Mucosa of rectum (tissue), 2 donors: ENCODE measurements around the gene ANO7.

Experiments
- H3K27ac ChIP-seq, 2 donors: one replicate each; pipeline ENCODE4 v1.7.0; 2013; ENCODE audit warnings: inconsistent platforms in 2 of 2, low read depth in 2 of 2, low read length in 2 of 2
- H3K27me3 ChIP-seq, 2 donors: one replicate each; pipeline ENCODE4 v1.7.0; 2013; ENCODE audit warnings: low read length in 2 of 2; ENCODE audit not compliant: control insufficient read depth in 2 of 2, insufficient read depth in 2 of 2
- H3K36me3 ChIP-seq, 2 donors: one replicate each; pipeline ENCODE4 v1.7.0; 2013; ENCODE audit warnings: low read length in 2 of 2; ENCODE audit not compliant: control insufficient read depth in 2 of 2, insufficient read depth in 2 of 2
- H3K4me1 ChIP-seq, 2 donors: one replicate each; pipeline ENCODE4 v1.7.0; 2013; ENCODE audit warnings: low read length in 2 of 2, mild to moderate bottlenecking in 1 of 2; ENCODE audit not compliant: control insufficient read depth in 2 of 2, insufficient read depth in 2 of 2
- H3K4me3 ChIP-seq, 2 donors: one replicate each; pipeline ENCODE4 v1.7.0; 2013; ENCODE audit warnings: low read length in 2 of 2
- H3K9ac ChIP-seq, 2 donors: one replicate each; pipeline ENCODE4 v1.7.0; 2013; ENCODE audit warnings: low read length in 2 of 2, low read depth in 1 of 2, mild to moderate bottlenecking in 1 of 2
- H3K9me3 ChIP-seq, 2 donors: one replicate each; pipeline ENCODE4 v1.7.0; 2013; ENCODE audit warnings: low read length in 2 of 2; ENCODE audit not compliant: control insufficient read depth in 2 of 2
- donor health status: healthy.
- donor health status: Normal muscosa, but diverticular disease.

ANO7 gene

DNA sequence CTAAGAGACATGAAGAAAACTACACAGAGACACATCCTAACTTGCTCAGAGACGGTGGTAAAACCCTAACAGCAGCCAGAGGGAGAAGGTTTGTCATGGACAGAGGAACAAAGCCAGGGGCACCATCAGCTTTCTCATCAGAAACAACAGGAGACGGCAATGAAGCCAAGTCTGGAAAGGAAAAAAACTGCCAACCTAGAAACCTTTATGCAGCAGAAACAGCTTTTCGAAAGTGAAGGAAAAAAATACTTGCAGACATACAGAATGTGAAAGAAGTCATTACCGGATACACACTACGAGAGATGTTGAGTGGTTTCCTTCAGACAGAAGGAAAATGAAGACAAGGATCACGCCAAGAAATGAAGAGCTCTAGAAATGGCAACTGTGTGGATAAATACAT lies 55.9 kb downstream of the ANO7 start:
- H3K9ac ChIP-seq, result no peak overlapping the region
- H3K9me3 ChIP-seq, result no peaks in the 10 kb centered on the region
- H3K4me3 ChIP-seq, result no peak overlapping the region
- no peaks in the 10 kb centered on the region for H3K27me3 ChIP-seq
- peaks cover 85 to 92% of the 10 kb centered on the region in 2 donors for H3K36me3 ChIP-seq
- H3K27ac ChIP-seq, result no peak overlapping the region
- H3K4me1 ChIP-seq, result no peaks in the 10 kb centered on the region

DNA sequence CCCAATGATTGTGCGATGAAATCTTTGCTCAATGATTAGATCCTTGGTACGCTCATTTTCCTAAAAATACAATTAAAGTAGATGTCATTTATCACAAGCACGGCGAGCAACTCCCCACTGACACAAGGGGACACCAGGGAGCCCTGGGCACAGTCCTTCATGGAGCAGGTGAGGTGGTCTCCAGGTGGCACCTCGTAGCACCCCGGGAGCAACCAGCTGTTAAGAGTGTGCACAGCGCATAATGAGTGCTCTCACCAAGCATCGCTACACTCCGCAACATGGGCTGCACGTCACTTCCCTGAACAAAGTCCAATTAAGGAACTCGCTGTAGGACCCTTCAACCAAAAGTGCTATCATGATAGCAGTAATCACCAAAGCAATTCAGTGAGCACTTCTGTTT lies 59.8 kb downstream of the ANO7 start:
- H3K27ac ChIP-seq, result no peak overlapping the region
- H3K27me3 ChIP-seq, result no peaks in the 10 kb centered on the region
- no peaks in the 10 kb centered on the region for H3K9me3 ChIP-seq
- H3K9ac ChIP-seq, result no peak overlapping the region
- no peak overlapping the region for H3K4me3 ChIP-seq
- H3K36me3 ChIP-seq, result peaks cover 86 to 96% of the 10 kb centered on the region in 2 donors
- no peaks in the 10 kb centered on the region for H3K4me1 ChIP-seq

DNA sequence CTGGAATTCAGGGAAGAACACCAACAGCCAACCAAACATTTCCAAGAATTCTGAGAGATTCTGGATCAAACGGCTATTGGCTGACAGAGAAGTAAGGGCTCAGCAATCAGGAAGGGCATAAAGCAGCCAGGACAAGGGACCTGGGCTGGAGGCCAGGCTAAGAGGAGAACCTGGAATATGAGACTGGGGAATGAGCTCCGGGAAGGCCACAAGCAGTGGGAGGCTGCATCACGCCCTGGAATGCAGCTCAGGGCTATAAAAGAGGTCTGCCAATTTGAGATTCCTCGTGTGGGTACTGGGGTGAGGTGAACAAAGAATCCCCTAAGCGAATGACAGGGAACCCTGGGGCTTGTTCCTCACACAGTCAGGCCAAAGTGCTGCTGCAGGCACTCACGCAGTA lies 60.4 kb downstream of the ANO7 start:
- H3K27me3 ChIP-seq, result no peaks in the 10 kb centered on the region
- no peak overlapping the region for H3K9ac ChIP-seq
- peaks cover 86 to 96% of the 10 kb centered on the region in 2 donors for H3K36me3 ChIP-seq
- H3K4me1 ChIP-seq, result no peaks in the 10 kb centered on the region
- H3K27ac ChIP-seq, result no peak overlapping the region
- no peaks in the 10 kb centered on the region for H3K9me3 ChIP-seq
- H3K4me3 ChIP-seq, result no peak overlapping the region

DNA sequence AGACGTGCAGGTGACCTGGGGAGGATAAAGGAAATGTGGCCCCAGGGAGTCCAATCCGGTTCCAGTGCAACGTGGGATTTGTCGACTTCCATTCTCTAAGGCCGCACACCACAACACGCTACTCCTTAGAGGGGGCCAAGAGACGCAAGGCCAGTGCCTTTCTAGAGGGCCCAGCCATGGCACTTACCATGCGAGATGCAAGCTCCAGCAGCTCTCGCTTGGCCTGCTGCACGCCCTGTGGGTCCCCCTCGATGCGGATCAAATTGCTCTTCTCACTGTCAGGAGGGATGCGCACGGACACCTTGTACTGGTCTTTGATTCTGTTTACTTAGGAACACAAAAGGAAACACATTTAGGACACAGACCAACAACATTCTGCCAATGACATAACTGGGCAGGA lies 61.2 kb downstream of the ANO7 start:
- H3K27ac ChIP-seq, result no peak overlapping the region
- no peaks in the 10 kb centered on the region for H3K27me3 ChIP-seq
- H3K36me3 ChIP-seq, result peaks cover 82 to 90% of the 10 kb centered on the region in 2 donors
- H3K9me3 ChIP-seq, result no peaks in the 10 kb centered on the region
- H3K4me1 ChIP-seq, result no peaks in the 10 kb centered on the region
- H3K9ac ChIP-seq, result no peak overlapping the region
- no peak overlapping the region for H3K4me3 ChIP-seq

DNA sequence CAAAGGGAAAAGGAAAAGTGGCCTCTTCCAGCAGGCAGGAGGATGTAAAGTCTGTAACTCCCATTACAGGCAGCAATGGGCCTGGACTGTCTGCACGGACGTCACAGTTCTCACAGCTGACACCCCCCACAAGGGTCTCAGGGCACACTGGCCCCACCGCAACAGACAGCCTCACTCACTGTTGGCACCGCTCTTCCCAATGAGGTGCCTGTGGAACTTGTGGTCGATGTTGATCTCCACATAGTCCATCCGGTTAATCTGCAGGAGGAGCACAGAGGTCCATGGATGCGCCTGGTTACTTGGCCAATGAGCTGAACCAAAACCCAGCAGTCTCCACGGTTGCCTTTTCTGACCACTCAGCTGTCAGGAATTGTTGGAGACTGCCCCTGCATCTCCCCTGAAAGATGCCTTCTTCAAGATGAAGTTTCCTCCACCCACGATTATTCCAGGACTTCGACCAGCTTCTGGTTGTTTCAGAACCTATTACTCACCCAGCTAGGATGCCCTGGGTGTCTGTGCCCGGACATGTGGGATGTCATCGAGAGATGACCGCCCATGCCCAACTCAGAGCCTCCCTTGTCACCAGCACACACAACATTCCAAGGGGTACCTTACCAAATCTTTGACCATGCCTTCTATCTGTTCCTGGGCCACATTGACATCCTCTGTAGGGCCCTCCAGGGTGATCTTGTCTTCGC lies 64.5 kb downstream of the ANO7 start:
- Histone ChIP-seq H3K4me3 (no peak overlapping the region), H3K27me3 (no peaks in the 10 kb centered on the region), H3K27ac (no peak overlapping the region), H3K4me1 (no peaks in the 10 kb centered on the region), H3K9me3 (no peaks in the 10 kb centered on the region), H3K9ac (no peak overlapping the region), H3K36me3 (peaks cover 83 to 91% of the 10 kb centered on the region in 2 donors)

DNA sequence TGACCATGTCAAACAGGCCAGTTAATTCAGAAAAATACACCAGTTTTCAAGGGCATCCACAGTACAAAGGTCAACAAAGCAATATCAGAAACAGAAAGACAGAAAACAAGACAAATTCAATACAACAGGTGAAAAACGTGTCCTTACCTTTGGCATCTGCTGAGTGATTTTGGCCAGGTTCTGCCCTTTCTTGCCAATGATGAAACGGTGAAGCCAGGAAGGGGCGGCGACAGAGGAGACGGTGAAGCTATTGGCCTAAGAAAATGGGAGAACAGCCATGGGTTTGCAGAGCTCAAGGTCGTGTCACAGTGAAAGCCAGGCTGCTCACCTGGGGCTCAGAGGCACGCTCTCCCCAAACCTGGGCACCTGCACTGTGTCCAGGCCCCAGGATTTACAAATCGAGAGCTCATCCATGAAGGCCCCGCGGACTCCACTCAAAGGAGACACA lies 66.5 kb downstream of the ANO7 start:
- peaks cover 68 to 86% of the 10 kb centered on the region in 2 donors for H3K36me3 ChIP-seq
- no peak overlapping the region for H3K27ac ChIP-seq
- H3K27me3 ChIP-seq, result no peaks in the 10 kb centered on the region
- no peak overlapping the region for H3K9ac ChIP-seq
- no peaks in the 10 kb centered on the region for H3K4me1 ChIP-seq
- no peak overlapping the region for H3K4me3 ChIP-seq
- H3K9me3 ChIP-seq, result no peaks in the 10 kb centered on the region

DNA sequence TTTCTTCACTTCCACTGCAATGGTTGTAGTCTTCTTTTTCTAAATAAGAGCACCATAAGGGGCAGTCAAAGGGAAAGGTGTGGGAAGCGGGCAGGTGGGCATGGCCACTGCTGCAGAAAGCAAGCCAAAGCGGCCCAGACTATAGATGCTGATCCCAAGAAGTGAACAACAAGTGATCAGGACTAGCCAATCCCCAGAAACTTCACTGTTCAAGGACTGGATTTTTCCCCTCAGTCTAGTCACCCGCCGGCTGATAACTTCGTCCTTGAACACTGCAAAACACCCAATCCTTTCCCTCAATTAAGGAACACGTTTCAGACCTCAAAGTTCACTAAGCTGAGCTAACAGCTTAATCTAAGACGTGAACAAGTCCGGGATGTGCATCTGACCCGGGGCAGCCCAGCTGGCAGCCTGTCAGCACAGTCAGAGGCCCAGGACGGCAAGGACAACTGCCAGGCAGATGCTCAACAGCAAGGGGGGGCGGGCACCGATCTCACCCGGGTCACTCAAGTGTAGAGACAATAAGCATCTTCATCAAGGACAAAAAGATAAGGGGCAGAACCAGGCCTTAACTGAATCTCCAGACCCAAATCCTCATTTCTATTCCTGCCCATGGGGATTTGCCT lies 67.2 kb downstream of the ANO7 start:
- Histone ChIP-seq H3K36me3 (peaks cover 64 to 85% of the 10 kb centered on the region in 2 donors), H3K4me1 (no peaks in the 10 kb centered on the region), H3K27me3 (no peaks in the 10 kb centered on the region), H3K27ac (no peak overlapping the region), H3K9ac (no peak overlapping the region), H3K4me3 (no peak overlapping the region), H3K9me3 (no peaks in the 10 kb centered on the region)

DNA sequence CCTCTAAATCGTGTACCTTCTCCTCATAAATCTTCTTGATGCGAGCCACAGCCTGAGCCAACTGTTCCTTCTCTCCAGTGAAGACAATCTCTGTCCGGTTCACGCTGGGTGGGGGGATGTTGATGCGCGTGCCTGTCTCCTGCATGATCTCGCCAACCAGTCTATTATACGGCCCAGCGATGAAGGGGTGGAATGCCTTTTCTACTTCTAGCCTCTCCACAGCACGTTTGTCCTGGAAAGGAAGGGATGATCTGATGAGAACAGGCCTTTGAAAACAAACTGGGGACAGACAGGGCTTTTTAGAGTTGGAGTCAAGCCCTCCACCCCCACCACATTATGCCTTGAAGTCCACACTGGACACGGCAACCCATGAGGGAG lies 67.7 kb downstream of the ANO7 start:
- H3K36me3 ChIP-seq, result peaks cover 65 to 82% of the 10 kb centered on the region in 2 donors
- no peaks in the 10 kb centered on the region for H3K27me3 ChIP-seq
- H3K4me1 ChIP-seq, result no peaks in the 10 kb centered on the region
- H3K9ac ChIP-seq, result no peak overlapping the region
- H3K9me3 ChIP-seq, result no peaks in the 10 kb centered on the region
- H3K27ac ChIP-seq, result no peak overlapping the region
- no peak overlapping the region for H3K4me3 ChIP-seq

DNA sequence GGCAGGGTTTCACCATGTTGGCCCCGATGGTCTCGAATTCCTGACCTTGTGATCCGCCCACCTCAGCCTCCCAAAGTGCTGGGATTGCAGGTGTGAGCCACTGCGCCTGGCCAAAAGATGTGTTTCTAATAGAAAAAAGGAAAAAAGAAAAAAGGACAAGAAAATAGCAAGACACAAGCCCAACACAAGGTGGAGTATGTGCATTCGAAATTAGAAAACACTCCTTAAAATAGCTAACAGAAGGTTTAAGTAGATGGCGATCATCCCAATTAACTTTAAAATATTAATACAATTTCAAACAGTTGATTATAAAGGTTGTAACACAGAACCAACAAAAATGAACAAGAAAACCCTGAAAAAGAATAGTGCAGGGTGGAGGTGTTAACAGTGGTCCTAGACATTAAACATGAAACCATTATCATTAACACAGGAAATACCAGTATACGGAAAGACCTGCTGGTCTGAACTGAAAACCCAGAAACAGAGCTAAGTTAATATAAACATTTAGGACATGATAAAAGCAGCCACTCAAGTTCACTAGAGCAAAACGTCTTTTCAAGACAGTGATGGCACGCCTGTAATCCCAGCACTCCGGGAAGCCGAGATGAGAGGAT lies 69.0 kb downstream of the ANO7 start:
- no peaks in the 10 kb centered on the region for H3K9me3 ChIP-seq
- no peak overlapping the region for H3K4me3 ChIP-seq

DNA sequence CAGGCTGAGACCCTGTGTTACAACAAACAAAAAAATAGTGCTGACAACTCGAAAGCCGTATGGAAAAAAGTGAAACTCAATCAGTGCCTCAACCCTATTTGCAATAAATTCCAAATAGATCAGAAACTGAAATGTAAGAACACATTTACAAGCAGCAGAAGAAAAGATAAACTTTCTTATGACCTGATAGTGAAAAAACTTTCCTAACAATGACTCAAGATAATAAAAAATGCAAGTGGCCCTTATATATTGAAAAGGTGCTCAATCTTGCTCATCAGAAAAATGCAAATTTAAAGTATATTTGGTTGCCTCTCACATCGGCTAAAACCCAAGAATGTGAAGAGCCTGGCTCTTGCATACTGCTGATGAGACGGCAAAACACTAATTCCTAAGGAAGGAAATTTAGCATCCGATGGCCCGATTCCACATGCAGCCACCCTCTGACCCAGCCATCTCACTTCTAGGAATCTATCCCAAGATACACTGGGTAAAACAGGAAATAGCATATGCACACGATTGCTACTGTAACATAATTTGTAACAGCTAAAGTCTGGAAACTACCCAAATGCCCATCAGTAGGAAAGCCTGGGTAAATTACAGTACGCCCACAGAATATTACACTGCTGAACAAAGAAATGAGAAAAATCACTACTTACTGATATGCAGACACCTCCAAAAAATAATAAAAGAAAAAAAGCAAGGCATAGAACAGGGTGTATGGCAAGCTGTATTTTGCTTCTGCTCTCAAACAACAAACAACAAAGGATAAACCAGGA lies 70.2 kb downstream of the ANO7 start:
- Histone ChIP-seq H3K9me3 (no peaks in the 10 kb centered on the region), H3K36me3 (peaks cover 67 to 82% of the 10 kb centered on the region in 2 donors), H3K4me1 (no peaks in the 10 kb centered on the region), H3K9ac (no peak overlapping the region), H3K27ac (no peak overlapping the region), H3K27me3 (no peaks in the 10 kb centered on the region), H3K4me3 (no peak overlapping the region)

More for the DNA sequence above, 69.0 kb downstream of the ANO7 start:
- H3K27me3 ChIP-seq, result no peaks in the 10 kb centered on the region
- H3K27ac ChIP-seq, result no peak overlapping the region
- H3K4me1 ChIP-seq, result no peaks in the 10 kb centered on the region
- H3K9ac ChIP-seq, result no peak overlapping the region
- H3K36me3 ChIP-seq, result peaks cover 67 to 82% of the 10 kb centered on the region in 2 donors
